Activated CD4-positive, CD25-positive, alpha-beta regulatory T cell treated with anti-CD3 and anti-CD28 coated beads, Interleukin-2, amount 50 U/mL, for 72 hours (primary cell): Measurements from ENCODE around the gene IL1RN.

Experiments
- DNase-seq: peaks from one replicate; pipeline ENCODE4 v3.0.0; 2021

Gene IL1RN

DNA sequence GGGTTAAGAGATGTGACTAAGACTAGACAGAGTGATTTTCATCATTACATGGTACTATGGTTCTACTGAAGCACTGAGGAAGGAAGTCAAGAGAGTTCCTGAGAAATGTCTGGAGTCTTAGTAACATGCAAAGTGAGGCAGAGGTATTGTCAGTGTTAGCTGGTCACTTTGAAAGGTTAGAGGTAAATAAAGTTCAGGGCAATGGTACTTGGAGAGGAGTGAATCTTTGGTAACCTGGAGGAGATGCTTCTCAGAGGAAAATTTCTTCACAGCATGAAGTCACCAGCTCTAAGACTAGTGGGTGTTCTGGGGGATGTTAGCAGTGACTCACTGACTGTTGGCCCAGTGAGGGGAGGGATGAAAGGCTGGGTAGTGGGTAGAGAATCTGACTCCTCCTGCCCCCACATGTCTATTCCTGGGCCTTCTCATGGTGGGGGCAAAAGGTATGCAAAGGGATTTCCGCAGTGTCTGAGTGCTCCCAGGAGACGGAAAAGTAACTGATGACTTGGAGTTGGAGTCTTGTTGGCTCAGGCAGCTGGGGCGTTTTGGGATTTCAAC is 23.3 kb upstream of the IL1RN start:
- no peak for DNase-seq

- DNase-seq: no peak
Measured at GRCh38 chr2:113105047-113105785, 22.2 kb upstream of the IL1RN start.

GRCh38 chr2:113111121-113111520 is 16.3 kb upstream of the IL1RN start:
- no peak for DNase-seq

DNA sequence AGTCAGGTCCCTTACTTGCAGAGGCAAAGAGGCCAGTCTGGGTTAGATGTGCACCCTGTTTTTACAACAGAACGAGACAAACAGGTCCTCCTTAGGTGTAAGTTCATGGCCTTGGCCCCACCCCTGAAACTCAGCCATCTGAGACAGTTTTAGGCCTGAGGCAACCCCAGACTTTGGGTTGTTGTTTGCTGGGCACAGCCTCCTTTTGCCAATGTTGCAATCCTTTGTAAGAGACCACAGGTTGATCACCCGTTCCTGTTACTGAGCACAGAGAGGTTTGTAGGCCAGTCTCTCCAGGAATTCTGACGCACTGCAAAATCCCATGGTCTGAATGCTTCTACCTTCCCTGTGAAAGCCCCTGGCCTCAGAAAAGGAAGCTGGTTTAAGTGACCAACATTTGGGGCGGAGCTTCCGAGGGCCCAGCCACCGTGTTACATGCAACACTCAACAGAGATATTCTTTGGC is 15.5 kb upstream of the IL1RN start:
- no peak for DNase-seq

- DNase-seq: no peak
Measured at GRCh38 chr2:113112441-113112840, 15.0 kb upstream of the IL1RN start.

- no peak for DNase-seq
Measured at GRCh38 chr2:113112871-113113270, 14.5 kb upstream of the IL1RN start.

- DNase-seq: no peak
Measured at GRCh38 chr2:113113807-113114206, 13.6 kb upstream of the IL1RN start.

DNA sequence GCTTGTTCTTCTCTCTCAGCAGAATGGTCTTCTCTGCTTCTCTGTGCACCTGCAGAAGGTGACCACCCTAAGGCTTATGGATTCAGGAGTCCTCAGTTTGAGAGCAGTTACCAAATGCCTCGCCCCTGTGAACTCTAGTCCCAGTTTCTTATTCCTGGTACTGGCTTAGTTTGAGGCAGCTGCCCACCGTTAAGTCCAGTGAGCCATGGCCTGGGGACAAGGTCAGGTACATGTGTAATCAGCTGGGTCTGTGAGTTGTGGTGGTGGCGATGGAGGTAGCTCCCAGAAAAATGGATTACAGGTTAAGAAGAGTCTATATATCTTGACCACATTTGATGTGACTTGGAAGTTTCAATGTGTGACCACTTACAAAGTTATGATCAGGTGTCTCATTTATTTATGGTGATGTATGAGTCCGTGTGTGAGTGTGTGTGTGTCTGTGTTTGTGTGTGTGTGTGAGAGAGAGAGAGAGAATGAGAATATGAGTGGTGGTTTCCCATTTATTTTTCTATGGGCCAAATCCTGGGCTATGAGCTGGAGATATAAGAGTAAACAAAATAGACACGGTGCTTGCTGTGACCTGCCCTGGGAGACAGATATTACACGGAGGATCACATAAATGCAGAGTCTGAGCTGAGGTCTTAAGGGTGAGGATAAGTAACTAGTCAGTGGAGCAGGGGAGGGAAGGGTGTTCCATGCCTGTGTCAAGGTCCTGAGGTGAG is 13.0 kb upstream of the IL1RN start:
- no peak for DNase-seq

- DNase-seq: no peak
Measured at GRCh38 chr2:113114996-113115395, 12.4 kb upstream of the IL1RN start.

GRCh38 chr2:113116100-113116958 is 11.1 kb upstream of the IL1RN start:
- no peak for DNase-seq

DNA sequence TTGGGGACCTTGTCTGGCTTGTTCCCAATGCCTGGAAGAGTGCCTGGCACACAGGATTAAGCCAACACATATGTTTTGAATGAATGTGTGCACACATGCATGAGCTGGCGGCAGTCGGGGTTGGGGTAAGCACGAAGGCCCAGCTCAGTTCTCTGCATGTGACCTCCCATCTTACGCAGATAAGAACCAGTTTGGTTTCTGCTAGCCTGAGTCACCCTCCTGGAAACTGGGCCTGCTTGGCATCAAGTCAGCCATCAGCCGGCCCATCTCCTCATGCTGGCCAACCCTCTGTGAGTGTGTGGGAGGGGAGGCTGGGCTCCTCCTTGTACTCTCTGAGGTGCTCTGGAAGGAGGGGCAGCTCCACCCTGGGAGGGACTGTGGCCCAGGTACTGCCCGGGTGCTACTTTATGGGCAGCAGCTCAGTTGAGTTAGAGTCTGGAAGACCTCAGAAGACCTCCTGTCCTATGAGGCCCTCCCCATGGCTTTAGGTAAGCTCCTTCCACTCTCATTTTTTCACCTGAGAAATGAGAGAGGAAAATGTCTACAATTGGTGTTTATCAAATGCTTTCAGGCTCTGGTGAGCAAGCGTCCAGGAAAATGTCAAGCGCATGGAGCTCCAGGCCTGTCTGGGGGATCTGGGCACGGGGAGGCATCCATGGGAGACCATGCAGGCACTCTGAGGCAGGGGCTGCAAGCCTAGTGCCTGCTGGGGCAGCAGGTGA is 9.7 kb upstream of the IL1RN start:
- DNase-seq: no peak

- DNase-seq: no peak
Measured at GRCh38 chr2:113118263-113118657, 9.1 kb upstream of the IL1RN start.

DNA sequence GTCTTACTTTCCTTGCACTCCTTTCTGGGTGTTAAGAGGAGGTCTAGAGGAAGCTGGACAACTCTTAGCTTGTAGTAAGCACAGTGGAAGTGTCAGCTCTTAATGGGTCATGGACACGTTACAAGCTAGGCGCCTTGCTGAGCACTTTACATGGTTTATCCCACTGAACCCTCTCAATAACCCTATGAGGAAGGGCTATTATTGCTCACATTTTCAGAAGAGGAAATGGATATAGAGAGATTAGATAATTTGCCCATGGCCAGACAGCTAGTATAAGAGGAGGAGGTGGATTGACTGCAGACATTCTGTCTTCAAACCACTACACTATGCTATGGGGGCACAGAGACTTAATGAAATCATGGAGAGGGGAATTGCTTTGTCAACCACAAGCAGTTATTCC is 8.3 kb upstream of the IL1RN start:
- DNase-seq: no peak

- DNase-seq: no peak
Measured at GRCh38 chr2:113120861-113121260, 6.5 kb upstream of the IL1RN start.

GRCh38 chr2:113122364-113122763 is 5.0 kb upstream of the IL1RN start:
- no peak for DNase-seq

- no peak for DNase-seq
Measured at GRCh38 chr2:113123726-113124125, 3.7 kb upstream of the IL1RN start.

DNA sequence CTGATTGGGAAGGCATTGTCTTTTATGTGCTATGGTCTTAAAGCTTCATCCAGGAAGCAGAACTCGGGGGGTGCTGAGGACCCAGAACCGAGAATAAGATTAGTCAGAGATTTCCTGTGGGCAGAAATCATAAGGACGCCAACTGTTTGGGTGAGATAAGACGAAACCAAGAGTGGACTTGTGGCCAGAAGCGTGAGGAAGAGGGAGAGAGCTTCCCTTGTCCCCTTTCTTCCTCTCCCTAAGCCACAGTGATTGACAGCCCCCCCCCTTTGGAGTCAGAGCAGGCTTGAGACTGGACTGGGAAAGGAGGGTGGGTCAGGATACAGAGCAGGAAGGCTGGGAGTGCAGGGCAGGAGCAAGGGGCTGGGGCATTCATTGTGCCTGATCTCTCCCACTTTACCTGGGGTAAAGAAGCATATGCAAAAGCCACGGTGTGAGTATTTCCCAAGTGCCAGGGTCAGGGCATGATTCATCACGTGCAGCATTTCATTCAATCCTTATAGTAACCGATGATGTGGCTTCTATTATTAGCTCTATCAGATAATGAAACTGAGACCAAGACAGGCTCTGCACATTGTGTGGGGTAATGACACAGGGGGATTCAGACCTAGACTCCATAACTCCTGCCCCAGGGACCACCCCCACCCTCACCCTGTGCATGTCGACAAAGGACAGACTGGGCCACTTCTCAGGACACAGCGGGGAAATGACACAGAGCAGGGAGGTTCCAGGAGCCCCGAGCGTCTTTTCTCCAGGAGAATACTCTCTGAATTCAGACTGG is 3.0 kb upstream of the IL1RN start:
- DNase-seq: no peak

GRCh38 chr2:113124984-113125855 is 2.2 kb upstream of the IL1RN start:
- DNase-seq: no peak

DNA sequence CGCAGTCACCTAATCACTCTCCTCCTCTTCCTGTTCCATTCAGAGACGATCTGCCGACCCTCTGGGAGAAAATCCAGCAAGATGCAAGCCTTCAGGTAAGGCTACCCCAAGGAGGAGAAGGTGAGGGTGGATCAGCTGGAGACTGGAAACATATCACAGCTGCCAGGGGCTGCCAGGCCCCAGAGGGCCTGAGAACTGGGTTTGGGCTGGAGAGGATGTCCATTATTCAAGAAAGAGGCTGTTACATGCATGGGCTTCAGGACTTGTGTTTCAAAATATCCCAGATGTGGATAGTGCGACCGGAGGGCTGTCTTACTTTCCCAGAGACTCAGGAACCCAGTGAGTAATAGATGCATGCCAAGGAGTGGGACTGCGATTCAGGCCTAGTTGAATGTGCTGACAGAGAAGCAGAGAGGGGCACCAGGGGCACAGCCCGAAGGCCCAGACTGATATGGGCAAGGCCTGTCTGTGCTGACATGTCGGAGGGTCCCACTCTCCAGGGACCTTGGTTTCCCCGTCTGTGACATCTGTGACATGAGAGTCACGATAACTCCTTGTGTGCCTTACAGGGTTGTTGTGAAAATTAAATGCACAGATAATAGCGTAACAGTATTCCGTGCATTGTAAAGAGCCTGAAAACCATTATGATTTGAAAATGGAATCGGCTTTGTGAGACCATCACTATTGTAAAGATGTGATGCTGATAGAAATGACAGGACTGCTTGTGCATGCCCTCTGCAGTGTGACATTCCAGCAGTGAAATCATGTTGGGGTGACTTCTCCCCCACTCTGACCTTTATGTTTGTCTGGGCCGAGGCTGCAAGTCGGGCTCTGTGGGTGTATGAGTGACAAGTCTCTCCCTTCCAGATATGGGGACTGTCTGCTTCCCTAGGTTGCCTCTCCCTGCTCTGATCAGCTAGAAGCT is 510 bp downstream of the IL1RN start:
- no peak for DNase-seq
